GM19238 (cell line): ENCODE measurements around the gene OLFM2.
A peak's percentile ranks its signal among the peaks of the same experiment; 100 is the strongest.
"Not testable (repeated sequence)": the region's sequence is repeated elsewhere in the genome, so short reads cannot be mapped to it uniquely, and the experiment has no call there.

Experiments
- DNase-seq: peaks from one replicate; pipeline ENCODE4 v3.0.0; 2011; ENCODE audit warnings: low spot score; ENCODE audit not compliant: insufficient read length

The OLFM2 gene

DNA sequence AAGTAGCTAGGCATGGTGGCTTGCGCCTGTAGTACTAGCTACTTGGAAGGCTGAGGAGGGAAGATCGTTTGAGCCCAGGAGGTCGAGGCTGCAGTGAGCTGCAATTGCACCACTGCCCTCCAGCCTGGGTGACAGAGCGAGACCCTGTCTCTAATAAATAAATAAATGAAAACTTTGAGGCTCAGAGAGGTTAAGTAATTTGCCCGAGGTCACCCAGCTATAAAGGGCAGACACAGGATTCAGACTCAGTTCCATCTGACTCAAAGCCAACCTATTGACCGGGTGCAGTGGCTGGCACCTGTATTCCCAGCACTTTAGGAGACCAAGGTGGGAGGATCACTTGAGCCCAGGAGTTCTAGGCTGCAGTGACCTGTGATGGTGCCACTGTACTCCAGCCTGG is 7.4 kb upstream of the OLFM2 start:
- DNase-seq, result no peak

DNA sequence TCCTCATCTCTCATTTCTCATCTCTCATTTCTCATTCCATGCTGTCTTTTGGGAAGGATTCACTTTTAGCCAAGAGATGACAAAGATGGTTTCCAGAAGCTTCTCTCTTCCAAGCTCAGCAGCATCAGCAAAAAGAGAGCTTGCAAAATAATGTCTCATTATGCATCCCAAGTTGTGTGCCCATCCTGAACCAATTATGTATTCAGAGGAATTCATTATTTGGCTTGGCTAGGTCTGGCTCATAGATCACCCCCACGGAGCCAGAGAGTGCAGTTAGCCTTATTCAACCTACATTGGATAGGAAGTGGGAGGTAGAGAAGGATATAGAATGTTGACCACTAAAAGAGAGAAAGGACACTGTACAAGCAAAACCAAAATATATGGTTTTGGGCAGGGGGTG is 5.4 kb upstream of the OLFM2 start:
- no peak for DNase-seq

DNA sequence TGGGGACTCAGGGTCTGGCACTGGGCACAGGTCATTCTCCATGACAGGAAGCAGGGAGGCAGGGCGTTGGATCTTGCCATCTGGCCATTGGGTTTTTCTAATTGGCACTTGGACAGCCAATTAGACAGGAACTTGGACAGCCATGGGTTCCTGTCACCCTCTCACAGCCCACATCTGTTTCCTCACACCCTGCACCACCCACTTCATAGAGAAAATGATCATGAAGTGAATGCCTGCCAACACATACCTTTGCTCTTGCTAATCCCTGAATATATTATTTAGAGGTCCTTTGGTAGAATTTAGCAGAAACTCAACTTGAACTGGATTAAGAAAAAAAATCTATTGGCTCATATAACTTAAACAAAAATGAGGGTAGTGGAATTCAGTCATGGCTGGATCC is 4.9 kb upstream of the OLFM2 start:
- DNase-seq, result no peak

DNA sequence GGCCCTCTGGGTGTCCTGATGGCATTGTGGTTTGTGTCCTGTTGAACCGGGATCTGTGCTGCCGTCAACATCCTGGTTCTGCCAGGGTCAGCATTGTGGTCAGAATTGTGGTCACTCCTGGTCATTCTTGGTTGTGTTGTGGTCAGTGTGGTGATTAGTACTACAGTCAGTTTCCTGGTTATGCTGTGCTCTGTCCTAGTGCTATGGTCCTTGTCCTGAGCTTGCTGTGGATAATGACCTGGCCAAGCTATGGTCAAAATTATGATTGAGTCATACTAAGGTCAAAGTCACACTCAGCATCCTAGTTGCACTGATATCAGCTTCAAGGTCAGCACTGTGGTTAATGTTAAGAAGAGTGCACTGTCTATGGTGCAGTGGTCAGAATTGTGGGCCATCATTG is 4.5 kb upstream of the OLFM2 start:
- no peak for DNase-seq

DNA sequence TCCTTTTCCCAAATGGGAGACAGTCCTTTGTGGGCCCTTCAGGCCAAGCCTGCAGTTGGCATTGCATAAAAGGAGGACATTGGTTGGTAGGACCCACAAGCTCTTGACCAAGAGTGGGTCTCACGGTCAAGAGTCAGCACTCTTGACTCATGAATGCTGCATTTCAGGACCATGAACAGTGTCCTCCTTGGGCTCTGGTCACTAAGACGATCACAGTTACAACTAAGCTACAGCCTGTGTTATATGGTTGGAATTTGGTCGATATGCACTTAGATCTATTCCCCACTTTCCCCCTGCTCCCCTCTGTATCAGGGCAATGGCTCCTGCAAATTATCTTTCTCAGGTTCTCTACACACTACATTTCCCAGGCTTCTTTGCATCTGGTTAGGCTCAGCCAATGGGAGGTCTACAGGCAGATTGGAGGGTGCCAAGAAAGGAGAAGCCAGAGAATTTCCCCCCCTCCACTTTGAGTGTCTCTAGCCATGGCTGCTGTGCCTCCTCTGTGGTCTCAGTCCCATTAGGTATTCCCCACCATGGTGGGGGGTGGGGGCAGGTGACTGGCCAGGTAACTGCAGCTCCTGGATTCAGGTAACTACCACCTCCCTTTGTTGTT is 3.1 kb upstream of the OLFM2 start:
- DNase-seq, result no peak

DNA sequence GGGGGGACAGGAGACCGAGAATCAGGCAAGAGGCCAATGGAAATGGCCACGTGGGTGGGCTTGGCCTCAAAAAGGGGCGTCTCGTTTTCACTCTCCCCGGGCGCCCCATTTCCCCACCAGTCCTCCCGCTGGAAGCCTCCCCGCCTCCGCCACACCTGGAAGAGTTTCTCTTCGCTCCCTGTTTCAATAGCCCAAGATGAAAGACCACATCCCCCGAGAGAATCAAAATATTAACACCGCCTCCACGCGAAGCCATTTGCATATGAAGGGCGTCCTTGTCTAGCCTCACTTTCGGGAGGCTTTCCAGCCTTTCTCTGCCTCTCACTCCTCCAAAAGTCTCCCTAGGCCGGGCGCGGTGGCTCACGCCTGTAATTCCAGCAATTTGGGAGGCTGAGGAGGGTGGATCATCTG is 691 bp upstream of the OLFM2 start:
- no peak for DNase-seq

DNA sequence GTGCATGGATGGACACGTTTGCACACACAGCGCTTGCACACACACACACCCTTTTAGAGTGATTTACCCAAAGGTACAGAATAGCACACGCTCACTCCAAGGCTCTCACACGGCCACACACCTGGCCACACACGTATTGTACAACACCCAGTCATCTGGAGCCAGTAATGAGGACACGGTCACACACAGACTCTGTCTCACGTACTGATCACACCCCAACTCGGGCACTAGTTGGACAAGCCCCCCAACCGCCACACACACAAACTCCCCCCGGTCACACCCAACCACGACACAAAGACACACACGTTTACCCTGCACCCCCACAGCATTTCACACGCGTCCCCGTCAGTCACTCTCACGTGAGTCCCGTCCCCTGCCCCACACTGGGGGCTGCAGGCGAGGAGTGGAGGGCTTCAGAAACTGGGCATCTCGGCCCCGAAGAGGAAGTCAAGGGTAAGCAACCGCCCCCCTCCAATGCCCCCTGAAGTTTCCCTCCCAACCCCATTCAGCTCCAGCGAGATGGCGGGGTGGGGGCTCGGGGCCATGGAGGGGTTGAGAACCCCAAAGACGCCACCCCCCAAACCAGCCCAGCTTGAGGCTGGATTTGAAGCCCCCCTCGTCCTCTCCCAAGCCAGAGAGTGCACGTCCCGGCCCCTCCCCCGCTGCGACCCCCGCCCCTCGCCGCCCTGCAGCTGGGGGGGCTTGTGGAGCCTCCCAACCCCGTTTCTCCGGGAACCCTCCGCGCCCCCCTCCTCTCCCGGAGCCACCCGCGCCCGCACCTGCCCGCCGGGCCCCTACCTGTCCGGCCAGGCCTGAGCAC is 599 bp downstream of the OLFM2 start:
- no peak for DNase-seq

DNA sequence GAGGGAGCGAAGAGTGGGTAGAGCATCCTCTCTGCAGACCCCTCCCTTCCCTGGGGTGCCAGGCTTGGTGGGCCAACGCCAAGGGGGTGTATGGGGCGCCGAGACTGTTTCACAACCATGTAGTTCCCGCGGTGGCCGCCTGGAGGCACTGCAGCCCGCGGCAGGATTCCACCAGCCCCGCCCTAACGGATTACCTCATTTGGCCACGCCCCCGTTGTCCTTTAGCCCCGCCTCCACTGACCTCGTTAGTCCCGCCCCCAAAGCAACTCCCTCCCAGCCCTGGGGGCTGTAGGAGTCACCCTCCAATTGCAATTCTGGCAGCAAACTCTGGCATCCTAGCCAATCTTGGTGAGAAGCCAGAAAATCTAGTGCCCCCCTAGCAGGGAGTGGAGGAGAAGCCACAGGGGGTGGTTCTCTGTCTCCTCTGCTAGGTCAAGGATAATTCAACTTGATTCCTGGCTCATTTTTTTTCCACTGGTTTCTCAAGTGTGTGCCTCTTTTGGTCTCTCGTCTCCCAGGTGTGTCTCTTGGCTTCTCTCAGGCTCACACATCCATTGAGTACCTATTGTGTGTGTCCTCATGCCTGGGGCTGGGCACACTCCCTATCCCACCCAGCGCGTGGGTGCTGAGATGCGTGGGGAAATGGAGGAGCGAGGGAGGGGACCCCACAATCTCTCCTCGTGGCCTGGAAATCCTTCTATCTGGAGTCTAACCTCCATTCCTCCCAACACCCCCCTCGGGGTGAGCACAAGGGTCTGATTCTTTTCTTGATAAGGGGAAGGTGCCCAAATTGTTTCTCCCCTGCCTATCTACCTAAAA is 2.0 kb downstream of the OLFM2 start:
- DNase-seq, result peak; percentile 63

DNA sequence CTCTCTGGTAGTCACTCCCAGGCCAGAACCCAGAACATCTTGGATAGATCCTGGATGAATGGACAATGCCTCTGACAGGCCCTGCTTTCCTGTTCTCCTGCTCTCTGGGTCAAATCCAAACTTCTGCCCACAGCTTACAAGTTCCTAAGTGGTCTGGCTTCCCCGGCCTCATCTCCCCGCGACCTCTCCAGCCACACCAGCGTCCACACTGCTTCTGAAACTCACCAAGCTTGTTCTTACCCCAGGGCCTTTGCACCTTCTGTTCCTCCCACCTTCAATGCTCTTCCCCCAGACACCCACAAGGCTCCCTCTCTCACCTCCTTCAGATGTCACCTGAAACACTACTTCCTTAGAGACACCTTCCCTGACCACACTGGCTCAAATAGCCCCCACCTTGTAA is 3.5 kb downstream of the OLFM2 start:
- no peak for DNase-seq

DNA sequence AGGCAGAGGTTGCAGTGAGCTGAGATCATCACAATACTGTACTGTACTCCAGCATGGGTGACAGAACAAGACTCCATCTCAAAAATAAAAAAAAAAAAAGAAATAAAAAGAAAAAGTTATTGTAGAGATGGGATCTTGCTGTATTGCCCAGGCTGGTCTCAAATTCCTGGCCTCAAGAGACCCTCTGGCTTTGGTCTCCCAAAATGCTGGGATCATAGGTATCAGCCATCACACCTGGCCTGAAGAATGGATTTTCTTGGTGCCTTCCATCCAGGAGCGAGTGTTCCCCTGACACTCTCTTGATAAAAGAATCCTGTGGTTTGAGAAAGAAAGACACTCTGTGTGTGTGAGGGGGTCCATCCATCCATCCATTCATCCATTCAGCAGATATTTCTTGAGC is 4.7 kb downstream of the OLFM2 start:
- DNase-seq, result no peak

DNA sequence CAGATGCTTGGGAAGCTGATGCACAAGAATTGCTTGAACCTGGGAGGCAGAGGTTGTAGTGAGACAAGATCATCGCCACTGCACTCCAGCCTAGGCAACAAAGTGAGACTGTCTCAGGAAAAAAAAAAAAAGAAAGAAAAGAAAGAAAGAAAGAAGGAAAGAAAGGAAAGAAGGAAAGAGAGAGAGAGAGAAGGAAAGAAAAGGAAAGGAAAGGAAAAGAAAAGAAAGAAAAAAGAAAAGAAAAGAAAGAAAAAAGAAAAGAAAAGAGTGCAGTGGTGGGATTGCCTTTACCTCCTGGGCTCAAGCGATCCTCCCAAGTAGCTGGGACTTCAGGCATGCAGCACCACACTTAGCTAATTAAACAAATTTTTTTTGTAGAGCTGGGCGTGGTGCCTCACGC is 12.9 kb downstream of the OLFM2 start:
- DNase-seq, result no peak

DNA sequence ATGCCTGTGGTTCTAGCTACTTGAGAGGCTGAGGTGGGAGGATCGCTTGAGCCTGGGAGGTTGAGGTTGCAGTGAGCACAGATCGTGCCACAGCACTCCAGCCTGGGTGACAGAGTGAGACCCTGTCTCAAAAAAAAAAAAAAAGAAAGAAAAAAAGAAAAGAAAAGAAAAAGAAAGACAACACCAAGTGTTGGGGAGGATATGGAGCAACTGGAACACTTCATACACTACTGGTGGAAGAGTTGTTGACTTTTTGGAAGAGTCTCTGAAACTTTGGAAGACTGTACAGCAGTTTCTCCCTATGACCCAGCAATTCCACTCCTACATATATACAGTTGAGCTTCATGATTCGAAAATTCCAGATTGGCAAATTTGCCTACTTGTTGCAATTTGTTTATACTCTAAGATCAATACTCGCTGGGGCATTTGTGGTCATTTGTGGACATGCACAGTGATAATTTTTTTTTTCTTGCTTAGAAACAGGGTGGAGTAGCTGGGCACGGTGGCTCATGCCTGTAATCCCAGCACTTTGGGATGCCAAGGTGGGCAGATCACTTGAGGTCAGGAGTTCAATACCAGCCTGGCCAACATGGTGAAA is 13.4 kb downstream of the OLFM2 start:
- DNase-seq, result not testable (repeated sequence)

DNA sequence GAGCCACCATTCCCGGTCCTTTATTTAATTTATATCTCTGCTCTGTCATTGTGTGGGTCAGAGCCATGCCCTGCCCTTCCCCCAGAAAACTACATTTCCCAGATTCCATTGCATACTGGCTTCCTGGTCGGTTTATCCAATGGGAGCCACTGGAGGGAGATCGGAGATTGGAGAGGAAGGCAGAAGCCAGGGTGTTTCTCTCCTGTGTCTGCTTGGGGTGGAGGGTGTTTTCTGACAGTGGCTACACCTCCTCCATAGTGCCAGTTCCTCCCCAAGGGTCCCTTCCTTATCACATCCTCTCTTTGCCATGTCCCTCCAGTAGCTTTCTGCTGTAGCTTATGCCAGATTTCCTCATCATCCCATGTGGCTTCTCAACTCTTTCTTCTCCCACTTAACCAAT is 19.0 kb downstream of the OLFM2 start:
- DNase-seq, result no peak

DNA sequence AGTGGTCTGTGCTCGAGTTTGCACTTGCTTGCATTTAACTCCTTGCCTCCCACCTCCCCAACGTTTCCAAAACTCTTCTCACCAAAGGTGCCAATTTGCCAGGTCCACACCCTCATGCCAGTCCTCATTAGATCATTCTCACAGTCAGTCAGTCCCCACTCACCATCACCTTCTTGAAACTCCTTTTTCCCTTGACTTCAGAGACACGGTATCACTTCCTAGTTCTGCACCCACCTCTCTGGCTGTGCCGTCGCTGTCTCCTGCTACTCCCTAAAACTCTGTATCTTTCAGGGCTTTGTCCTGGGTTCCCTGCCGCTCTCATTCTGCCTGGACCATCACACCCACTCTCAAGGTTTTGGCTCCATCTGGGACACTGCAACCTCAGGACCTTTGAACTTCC is 19.6 kb downstream of the OLFM2 start:
- no peak for DNase-seq

DNA sequence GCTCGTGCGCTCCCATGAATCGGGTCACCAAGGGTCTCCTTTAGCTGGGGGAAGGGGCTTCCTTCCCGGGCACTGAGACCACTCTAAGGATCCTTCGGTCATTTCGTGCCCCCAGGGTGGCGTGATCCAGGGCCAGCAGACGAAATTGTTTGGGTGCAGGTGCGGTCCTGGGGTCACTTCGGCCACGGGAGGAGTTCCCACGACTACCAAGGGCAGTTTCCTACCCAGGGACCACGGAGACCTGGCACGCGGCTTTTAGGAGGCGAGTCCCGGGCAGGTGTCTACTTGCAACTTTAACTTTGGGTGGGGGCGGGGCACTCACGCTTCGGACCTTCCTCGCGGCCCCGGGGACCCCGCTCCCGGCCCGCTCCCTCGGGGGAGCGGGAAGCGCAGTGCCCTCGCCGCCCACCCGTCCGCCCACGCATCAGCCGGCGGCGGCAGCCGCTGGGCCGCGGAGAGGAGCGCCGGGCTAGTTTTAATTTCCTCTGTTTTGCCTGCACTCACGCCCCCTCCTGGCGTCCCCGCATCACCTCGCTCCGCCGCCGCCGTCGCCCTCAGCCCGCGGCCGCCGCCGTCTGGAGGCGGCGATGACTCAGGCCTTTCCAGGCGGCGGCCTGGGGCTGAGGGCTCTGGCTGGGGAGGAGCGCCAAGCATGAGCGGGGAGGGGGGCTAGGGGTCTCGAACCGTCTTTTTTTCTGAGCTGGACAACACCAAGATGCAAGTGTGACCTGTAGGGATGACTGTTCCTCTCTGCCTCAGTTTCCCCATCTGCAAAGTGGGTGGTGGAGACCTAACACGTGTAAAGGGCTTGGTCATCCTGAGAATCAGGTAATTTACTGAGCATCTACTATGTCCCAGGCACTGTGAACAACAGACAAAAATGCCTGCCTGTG is 21.8 kb downstream of the OLFM2 start:
- peak; percentile 77 for DNase-seq

DNA sequence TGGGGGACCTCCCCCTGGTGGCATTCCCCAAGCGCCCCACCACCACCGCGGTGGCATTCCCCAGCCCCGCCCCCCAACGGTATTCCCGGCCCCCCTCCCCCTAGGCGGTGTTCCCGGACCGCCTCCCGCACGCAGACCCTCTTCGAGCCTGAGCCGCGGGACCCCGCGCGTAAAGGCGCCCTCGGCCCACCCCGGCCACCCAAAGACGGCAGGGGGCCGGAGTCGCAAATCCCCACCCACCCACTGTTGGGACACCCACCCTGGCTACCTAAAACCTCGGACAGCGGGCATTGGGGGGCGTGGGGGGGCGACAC is 22.4 kb downstream of the OLFM2 start:
- no peak for DNase-seq

DNA sequence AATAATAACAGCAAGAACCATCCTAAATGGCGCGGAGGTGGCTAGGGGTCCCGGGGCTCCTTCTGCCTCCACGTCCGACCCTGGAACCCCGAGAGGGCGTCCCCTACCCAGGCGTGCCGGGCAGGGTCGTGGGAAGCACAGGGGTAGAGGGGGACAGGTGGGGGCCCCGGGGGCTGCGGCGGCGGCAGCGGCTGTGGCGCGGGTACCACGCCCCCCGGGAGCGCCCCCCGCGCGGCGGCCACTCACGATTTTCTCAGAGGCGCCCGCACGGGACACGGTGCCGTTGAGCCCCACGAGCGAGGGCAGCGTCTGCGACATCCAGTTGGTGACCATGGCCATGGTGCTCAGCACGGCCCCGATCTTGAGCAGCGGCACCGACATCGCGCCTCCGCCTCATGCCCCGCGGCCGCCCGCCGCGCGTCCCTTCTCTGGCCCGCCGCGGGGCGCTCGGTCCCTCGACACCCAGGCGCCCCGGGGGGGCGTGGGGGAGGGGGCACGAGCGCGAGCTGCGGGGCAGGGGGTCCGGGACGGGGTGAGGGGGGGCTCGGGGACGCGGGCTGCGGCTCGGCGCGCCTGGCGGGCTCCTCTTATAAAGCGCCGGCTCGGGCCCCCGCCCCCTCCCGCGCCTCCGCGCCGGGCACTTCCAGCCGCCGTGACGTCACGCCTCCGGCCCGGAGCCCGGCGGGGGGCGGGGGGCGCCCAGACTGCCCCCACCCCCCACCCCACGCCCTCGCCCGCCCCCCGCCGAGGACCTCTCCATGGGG is 22.9 kb downstream of the OLFM2 start:
- no peak for DNase-seq

DNA sequence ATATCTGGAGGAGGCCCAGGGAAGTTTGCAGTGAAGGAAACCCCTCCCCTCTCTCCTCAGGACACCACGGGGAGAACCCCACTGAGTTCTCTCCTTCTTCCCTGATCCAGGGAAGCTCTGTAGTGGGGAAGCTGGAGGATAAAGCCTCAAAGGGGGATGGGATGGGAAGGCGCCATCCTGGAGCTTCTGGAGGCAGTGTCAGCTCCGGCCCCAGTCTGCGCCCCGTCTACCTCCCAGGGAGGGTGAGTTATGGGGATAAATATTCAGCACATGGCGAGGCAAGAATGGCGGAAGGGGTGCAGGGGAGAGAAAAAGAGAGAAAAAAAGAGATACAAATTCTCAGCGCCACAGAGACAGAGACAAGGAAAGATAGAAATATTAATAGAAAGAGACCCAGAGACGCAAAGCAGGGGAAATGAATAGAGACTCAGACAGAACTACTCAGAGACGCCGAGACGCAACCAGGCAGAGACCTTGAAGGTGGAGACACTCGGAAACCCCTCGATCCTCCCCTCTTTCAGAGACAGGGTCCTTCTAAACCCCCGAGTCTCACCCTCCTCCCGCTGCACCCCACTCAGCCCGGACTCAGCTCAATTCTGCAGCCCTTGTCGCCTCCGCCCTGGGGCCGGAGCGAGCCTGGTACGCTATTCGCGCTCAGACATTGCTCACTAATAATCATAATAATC is 23.6 kb downstream of the OLFM2 start:
- DNase-seq, result no peak

DNA sequence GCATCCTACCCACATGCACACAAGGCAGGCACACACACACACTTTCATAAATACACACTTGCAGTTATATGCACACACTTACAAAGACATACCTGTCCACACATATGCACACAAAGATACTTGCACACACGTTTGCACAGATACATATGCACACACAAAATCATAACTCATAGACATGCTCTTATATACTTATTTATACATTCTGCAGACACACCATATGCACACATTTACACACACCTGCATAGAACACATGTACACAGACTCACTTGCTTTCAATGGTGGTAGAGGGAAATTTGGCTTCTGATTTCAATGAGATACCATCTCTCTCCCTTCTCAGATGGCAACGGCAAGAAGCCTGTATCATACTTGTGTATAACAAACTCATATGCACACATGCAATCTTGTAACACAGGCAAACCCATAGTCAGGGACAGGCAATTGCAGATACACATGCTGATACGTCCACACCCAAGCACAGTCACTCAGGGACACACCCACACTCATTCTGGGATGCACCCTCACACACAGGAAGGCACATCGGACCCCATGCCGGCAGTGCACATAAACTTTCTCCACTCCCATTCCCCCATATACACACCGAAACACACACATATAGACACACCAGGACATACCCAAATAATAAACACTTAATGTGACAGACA is 24.7 kb downstream of the OLFM2 start:
- DNase-seq, result no peak
